ENCODE data around the gene MPPED2. TPM values are rescaled to one million over a fixed set of nuclear protein-coding genes. Genes with fewer than 3 reads are reported as not detected.

Gene MPPED2
- total RNA-seq, 1 donor from 2014 or later: not detected

DNA sequence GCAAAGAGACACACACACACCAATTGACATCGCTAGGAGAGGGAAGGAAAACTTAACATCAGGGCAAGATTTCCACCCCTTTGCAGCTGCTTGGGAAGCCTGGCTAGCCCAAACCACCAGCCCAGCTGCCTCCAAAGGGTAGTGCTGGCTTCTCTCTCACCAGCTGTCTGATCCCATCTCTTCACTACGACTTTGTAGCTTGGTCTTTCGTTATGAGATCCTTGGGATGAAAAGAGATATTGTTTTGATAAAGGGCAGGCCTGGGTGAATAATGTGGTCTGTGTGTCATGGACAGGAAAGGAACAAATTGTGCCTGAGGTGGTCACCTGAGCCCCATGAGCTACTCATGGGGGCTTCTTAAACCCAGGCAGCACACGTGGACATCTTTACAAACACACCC is 161.3 kb downstream of the MPPED2 start:
- FAIRE-seq (peak; percentile 40), DNase-seq (ENCODE audit: low read depth) (no peak)
- no peaks in the 10 kb centered on the region for H3K27me3 ChIP-seq (ENCODE audit: control insufficient read depth, insufficient read depth, low read length)
- H3K36me3 ChIP-seq (ENCODE audit: control insufficient read depth, insufficient read depth, low read length): no peaks in the 10 kb centered on the region
- TF ChIP-seq, protein P1, sequence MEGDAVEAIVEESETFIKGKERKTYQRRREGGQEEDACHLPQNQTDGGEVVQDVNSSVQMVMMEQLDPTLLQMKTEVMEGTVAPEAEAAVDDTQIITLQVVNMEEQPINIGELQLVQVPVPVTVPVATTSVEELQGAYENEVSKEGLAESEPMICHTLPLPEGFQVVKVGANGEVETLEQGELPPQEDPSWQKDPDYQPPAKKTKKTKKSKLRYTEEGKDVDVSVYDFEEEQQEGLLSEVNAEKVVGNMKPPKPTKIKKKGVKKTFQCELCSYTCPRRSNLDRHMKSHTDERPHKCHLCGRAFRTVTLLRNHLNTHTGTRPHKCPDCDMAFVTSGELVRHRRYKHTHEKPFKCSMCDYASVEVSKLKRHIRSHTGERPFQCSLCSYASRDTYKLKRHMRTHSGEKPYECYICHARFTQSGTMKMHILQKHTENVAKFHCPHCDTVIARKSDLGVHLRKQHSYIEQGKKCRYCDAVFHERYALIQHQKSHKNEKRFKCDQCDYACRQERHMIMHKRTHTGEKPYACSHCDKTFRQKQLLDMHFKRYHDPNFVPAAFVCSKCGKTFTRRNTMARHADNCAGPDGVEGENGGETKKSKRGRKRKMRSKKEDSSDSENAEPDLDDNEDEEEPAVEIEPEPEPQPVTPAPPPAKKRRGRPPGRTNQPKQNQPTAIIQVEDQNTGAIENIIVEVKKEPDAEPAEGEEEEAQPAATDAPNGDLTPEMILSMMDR (IDR thresholded peaks at IDR 0.05; ENCODE audit: insufficient read depth, low read length, severe bottlenecking): no peak
- no peak overlapping the region for H3K4me3 ChIP-seq (ENCODE audit: low read depth, low read length)

DNA sequence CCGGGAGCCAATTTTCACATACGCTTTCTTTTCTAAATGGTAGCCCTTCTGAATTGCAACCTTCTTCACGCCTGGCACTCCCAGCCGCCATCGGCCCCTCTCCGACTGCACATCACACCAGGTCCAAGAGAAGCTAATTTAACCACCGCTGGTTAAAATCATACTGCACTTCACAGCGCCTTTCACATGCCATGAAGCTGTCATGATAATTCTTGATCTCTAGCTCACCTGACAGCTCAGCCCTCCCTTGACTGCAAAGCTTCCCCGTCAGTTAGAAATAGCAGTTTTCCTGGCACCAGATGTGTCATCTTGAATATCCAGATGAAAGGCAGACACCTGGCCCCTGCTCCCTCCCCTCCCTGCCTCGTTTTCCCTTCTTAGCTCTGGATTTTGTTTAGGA is 161.8 kb downstream of the MPPED2 start:
- TF ChIP-seq, protein P1 (IDR thresholded peaks at IDR 0.05; ENCODE audit: insufficient read depth, low read length, severe bottlenecking): no peak
- no peak for FAIRE-seq
- Histone ChIP-seq H3K36me3 (ENCODE audit: control insufficient read depth, insufficient read depth, low read length) (no peaks in the 10 kb centered on the region), H3K27me3 (ENCODE audit: control insufficient read depth, insufficient read depth, low read length) (no peaks in the 10 kb centered on the region), H3K4me3 (ENCODE audit: low read depth, low read length) (no peak overlapping the region)
- DNase-seq (ENCODE audit: low read depth): no peak

DNA sequence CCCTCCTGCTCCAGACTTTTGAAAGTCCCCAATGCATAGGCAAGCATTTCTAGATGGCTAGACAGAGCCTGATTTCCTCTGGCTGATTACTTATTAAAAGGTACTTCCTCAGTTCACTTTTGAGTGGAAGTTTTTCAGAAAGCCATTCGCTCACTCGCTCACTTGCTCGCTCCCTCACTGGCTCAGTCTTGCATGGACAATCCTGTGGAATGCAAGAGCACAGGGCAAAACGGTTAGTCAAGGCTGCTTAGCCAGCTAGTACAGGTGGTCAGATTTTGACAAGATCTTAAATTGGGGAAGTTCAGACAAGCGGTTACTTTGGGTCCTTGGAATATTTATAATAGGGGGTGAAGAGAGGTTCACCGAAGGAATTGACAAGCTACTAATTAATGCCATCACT is 162.3 kb downstream of the MPPED2 start:
- H3K36me3 ChIP-seq (ENCODE audit: control insufficient read depth, insufficient read depth, low read length): no peaks in the 10 kb centered on the region
- no peaks in the 10 kb centered on the region for H3K27me3 ChIP-seq (ENCODE audit: control insufficient read depth, insufficient read depth, low read length)
- H3K4me3 ChIP-seq (ENCODE audit: low read depth, low read length): no peak overlapping the region
- TF ChIP-seq, protein P1 (IDR thresholded peaks at IDR 0.05; ENCODE audit: insufficient read depth, low read length, severe bottlenecking): no peak
- no peak for DNase-seq (ENCODE audit: low read depth)
- FAIRE-seq: no peak

DNA sequence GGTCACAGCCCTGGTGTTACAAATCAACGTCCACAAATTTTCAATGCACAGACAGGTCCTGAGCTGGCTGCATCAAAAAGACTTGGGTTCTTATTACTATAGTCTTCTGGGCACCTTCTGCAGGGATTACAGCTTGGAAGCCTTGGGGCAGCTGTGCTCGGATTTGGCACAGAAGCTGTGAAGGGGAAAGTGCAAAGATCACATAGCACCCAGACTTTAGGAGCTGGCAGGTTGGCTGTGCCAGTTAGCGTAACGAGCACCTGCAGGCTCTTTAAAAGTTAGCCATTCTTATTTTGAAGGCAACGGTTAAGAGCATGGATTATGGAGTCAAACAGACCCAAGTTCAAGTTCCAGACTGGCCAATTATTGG is 162.9 kb downstream of the MPPED2 start:
- Histone ChIP-seq H3K27me3 (ENCODE audit: control insufficient read depth, insufficient read depth, low read length) (no peaks in the 10 kb centered on the region), H3K4me3 (ENCODE audit: low read depth, low read length) (no peak overlapping the region), H3K36me3 (ENCODE audit: control insufficient read depth, insufficient read depth, low read length) (no peaks in the 10 kb centered on the region)
- FAIRE-seq: no peak
- no peak for DNase-seq (ENCODE audit: low read depth)
- TF ChIP-seq, protein P1 (IDR thresholded peaks at IDR 0.05; ENCODE audit: insufficient read depth, low read length, severe bottlenecking): no peak

DNA sequence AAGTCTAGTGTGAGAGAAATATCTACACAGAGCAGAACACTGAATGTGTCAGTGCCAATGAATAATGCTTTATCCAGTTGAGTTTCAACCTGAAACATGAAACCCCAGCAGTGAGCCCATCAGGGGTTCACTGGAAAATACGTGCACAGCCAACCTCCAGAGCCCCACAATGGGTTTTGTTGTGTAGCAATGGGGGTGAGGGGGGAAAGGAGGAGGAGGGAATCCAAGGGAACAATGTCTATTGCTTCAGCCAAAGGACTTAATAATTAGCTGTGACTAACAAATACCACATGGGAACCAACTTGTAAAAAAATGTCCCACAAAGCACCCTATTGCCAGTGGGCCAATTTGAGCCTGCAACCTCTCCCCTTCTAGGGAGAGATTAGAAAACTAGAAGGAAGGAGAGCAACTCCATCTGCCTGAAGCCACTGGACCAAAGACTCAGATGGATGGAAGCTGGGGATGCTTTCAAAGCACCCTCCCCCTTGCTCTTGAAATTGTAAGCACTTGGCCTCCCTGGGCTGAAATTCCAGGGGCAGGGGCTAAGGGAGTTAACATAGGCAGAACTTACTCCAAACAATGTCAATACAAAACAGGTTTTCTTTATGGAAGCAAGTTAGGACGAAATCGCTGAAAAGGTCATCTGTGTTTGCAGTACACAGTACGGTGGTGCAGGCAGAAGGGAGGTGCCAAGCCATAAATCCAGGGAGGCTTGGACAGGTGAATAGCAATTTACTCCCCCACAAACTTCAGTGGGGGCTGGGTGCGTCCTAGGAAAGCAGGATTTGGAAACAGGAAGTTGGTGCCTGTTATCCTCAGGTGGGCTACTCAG is 163.5 kb downstream of the MPPED2 start:
- no peaks in the 10 kb centered on the region for H3K27me3 ChIP-seq (ENCODE audit: control insufficient read depth, insufficient read depth, low read length)
- FAIRE-seq: no peak
- no peak for DNase-seq (ENCODE audit: low read depth)
- H3K4me3 ChIP-seq (ENCODE audit: low read depth, low read length): no peak overlapping the region
- TF ChIP-seq, protein P1 (IDR thresholded peaks at IDR 0.05; ENCODE audit: insufficient read depth, low read length, severe bottlenecking): no peak
- no peaks in the 10 kb centered on the region for H3K36me3 ChIP-seq (ENCODE audit: control insufficient read depth, insufficient read depth, low read length)

Measured in bronchial epithelial cell (primary cell).